ENCODE data around the gene BEAN1.
"Not testable (repeated sequence)": the region's sequence is repeated elsewhere in the genome, so short reads cannot be mapped to it uniquely, and the experiment has no call there.

BEAN1 gene

DNA sequence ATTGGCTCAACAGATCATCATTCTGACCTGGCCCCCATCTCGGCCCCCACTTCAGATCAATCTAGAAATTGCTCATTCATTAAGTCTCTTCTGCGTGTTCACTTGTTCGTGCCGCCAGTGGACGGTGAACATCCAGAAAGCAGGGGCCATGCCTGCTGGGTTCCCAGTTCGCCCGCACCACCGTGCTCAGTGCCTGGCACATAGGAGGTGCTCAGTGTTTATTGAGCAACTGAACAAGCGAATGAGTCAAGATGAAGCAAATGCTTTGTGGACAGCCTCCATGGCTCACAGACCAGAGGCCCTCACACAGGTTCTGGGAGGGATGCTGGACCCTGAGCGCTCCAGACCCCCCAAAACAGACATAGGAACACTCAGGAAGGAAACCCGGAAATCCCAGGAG, 13.9 kb downstream of the BEAN1 start:
- Mint-ChIP-seq H3K36me3 (no peaks in the 10 kb centered on the region), H3K4me3 (no peak overlapping the region), H3K9me3 (no peaks in the 10 kb centered on the region), H3K4me1 (no peaks in the 10 kb centered on the region), H3K27me3 (peaks cover 64% of the 10 kb centered on the region), H3K27ac (no peak overlapping the region)
- no peak for ATAC-seq

GRCh38 chr16:66441586-66442375, 14.7 kb downstream of the BEAN1 start:
- Mint-ChIP-seq H3K4me3 (no peak overlapping the region), H3K36me3 (no peaks in the 10 kb centered on the region), H3K27me3 (peaks cover 66% of the 10 kb centered on the region), H3K27ac (no peak overlapping the region), H3K9me3 (no peaks in the 10 kb centered on the region), H3K4me1 (no peaks in the 10 kb centered on the region)
- no peak for ATAC-seq

DNA sequence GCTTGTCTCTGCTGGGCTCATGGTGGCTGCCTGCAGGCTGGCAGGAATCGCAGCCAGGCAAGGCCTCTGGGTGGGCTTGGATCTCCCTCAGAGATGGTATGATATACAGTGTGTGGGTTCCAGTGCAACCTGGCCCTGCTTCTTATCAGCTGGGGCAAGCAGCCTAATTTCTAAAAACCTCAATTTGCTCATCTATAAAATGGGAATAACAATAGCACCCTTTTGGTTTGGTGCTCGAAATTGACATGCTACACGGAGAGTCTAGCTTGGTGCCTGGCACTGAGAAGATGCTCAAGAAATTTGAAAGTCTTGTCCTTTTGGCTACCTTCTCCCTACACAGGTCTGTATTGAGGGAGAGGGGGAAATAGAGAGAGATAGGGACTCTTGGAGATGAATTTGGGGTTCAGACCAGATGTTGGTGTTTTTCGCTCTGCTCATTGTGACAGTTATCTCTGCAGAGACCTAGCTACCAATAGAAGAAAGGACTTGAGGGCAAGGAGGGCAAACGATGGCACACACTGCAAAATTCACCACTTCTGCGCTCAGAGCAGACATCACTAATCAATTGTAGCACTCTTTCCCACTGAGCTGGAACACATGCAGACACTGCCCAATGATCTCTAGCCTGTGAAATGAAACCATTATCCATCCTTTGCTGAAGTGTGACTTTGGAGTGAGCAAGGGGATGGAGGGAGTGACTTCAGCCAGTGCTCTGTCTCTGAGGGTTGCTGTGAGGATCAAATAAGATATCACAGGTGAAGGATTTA, 15.6 kb downstream of the BEAN1 start:
- ATAC-seq, result no peak
- no peak overlapping the region for H3K4me3 Mint-ChIP-seq
- no peaks in the 10 kb centered on the region for H3K4me1 Mint-ChIP-seq
- no peak overlapping the region for H3K27ac Mint-ChIP-seq
- H3K9me3 Mint-ChIP-seq, result no peaks in the 10 kb centered on the region
- peaks cover 61% of the 10 kb centered on the region for H3K27me3 Mint-ChIP-seq
- H3K36me3 Mint-ChIP-seq, result no peaks in the 10 kb centered on the region

DNA sequence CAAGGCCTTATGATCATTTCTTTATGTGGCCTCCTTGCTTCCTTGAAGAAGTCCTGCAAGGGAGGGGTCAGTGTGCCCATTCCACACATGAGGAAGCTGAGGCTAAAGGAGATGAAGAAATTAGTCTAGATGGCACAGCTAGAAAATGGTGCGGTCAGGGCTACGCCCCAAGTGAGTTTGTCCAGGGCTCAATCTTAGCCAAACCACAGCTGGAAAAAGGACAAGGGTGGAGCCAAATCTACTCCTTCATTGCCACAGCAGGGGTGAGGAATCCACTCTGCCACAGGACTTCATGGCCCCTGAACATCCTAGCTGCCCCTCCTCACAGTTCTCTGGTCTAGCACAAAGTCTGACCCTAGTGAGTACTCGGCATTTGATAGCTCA, 16.2 kb downstream of the BEAN1 start:
- Mint-ChIP-seq H3K4me1 (no peaks in the 10 kb centered on the region), H3K4me3 (no peak overlapping the region), H3K9me3 (no peaks in the 10 kb centered on the region), H3K27me3 (peaks cover 55% of the 10 kb centered on the region), H3K36me3 (no peaks in the 10 kb centered on the region), H3K27ac (no peak overlapping the region)
- no peak for ATAC-seq

DNA sequence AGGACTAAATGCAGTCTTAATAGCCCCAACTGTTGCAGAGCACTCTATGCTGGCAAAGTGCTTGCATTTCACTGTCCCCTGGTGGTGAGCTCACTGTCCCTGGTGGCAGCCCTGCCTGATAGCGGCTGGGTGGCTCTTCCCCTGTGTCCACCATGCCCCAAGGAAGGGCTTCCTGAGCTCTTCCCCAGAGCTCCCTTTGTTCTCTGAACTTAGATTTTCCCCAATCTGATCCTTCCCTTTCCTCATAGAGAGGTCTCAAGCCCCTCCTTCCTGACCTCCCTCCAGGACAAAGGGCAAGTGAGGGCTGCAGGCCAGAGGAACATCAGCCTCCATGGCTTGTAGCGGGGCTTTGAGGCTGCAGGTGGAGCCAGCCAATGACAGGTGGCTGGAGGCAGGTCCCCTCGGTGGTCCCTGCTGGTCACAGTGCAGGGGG, 17.0 kb downstream of the BEAN1 start:
- Mint-ChIP-seq H3K27me3 (peaks cover 47% of the 10 kb centered on the region), H3K36me3 (no peaks in the 10 kb centered on the region), H3K9me3 (no peaks in the 10 kb centered on the region), H3K4me3 (no peak overlapping the region), H3K4me1 (no peaks in the 10 kb centered on the region), H3K27ac (no peak overlapping the region)
- no peak for ATAC-seq

- peaks cover 25% of the 10 kb centered on the region for H3K27me3 Mint-ChIP-seq
- H3K36me3 Mint-ChIP-seq, result no peaks in the 10 kb centered on the region
- H3K27ac Mint-ChIP-seq, result no peak overlapping the region
- no peak overlapping the region for H3K4me3 Mint-ChIP-seq
- ATAC-seq, result no peak
- H3K4me1 Mint-ChIP-seq, result no peaks in the 10 kb centered on the region
- H3K9me3 Mint-ChIP-seq, result no peaks in the 10 kb centered on the region
Measured at GRCh38 chr16:66446737-66447136, 19.6 kb downstream of the BEAN1 start.

GRCh38 chr16:66447491-66447890, 20.4 kb downstream of the BEAN1 start:
- Mint-ChIP-seq H3K4me1 (no peaks in the 10 kb centered on the region), H3K27me3 (peaks cover 25% of the 10 kb centered on the region), H3K9me3 (no peaks in the 10 kb centered on the region), H3K27ac (no peak overlapping the region), H3K4me3 (no peak overlapping the region), H3K36me3 (no peaks in the 10 kb centered on the region)
- ATAC-seq, result no peak

GRCh38 chr16:66451548-66451947, 24.5 kb downstream of the BEAN1 start:
- no peaks in the 10 kb centered on the region for H3K4me1 Mint-ChIP-seq
- H3K9me3 Mint-ChIP-seq, result no peaks in the 10 kb centered on the region
- no peak for ATAC-seq
- H3K27me3 Mint-ChIP-seq, result no peaks in the 10 kb centered on the region
- H3K27ac Mint-ChIP-seq, result no peak overlapping the region
- H3K4me3 Mint-ChIP-seq, result no peak overlapping the region
- H3K36me3 Mint-ChIP-seq, result no peaks in the 10 kb centered on the region

GRCh38 chr16:66453230-66453629, 26.1 kb downstream of the BEAN1 start:
- not testable (repeated sequence) for H3K4me3 Mint-ChIP-seq, ATAC-seq, H3K27ac Mint-ChIP-seq, H3K36me3 Mint-ChIP-seq, H3K27me3 Mint-ChIP-seq, H3K9me3 Mint-ChIP-seq, H3K4me1 Mint-ChIP-seq

- no peaks in the 10 kb centered on the region for H3K9me3 Mint-ChIP-seq
- H3K36me3 Mint-ChIP-seq, result no peaks in the 10 kb centered on the region
- no peak overlapping the region for H3K27ac Mint-ChIP-seq
- no peaks in the 10 kb centered on the region for H3K4me1 Mint-ChIP-seq
- peaks cover 25% of the 10 kb centered on the region for H3K27me3 Mint-ChIP-seq
- no peak overlapping the region for H3K4me3 Mint-ChIP-seq
- ATAC-seq, result no peak
Measured at GRCh38 chr16:66454751-66455150, 27.7 kb downstream of the BEAN1 start.

- H3K9me3 Mint-ChIP-seq, result no peaks in the 10 kb centered on the region
- H3K27me3 Mint-ChIP-seq, result peaks cover 37% of the 10 kb centered on the region
- no peaks in the 10 kb centered on the region for H3K4me1 Mint-ChIP-seq
- ATAC-seq, result no peak
- no peak overlapping the region for H3K4me3 Mint-ChIP-seq
- H3K36me3 Mint-ChIP-seq, result no peaks in the 10 kb centered on the region
- no peak overlapping the region for H3K27ac Mint-ChIP-seq
Measured at GRCh38 chr16:66455970-66456369, 28.9 kb downstream of the BEAN1 start.

DNA sequence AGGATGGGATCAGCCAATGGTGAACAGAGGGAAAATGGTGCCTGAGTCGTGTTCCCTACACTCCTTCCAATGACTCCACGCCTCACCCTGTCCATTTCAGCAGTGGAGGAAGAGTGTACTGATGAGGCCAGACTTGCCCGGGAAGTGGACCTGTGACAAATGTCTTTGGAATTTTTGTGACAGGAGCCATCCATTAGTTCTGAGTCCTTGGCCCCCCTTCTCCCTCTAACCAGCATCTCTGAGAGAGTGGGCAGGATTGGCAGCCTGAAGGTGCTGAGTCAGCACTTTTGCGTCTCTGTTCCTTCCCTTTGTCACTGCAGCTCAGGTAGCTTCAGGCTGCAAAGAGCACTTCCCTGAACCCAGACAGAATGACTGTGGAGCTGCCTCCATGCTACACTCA, 30.8 kb downstream of the BEAN1 start:
- H3K9me3 Mint-ChIP-seq, result no peaks in the 10 kb centered on the region
- no peak overlapping the region for H3K4me3 Mint-ChIP-seq
- H3K36me3 Mint-ChIP-seq, result no peaks in the 10 kb centered on the region
- peaks cover 49% of the 10 kb centered on the region for H3K27me3 Mint-ChIP-seq
- no peaks in the 10 kb centered on the region for H3K4me1 Mint-ChIP-seq
- ATAC-seq, result no peak
- no peak overlapping the region for H3K27ac Mint-ChIP-seq

GRCh38 chr16:66458292-66458691, 31.2 kb downstream of the BEAN1 start:
- Mint-ChIP-seq H3K36me3 (no peaks in the 10 kb centered on the region), H3K27me3 (peaks cover 51% of the 10 kb centered on the region), H3K4me1 (no peaks in the 10 kb centered on the region), H3K9me3 (no peaks in the 10 kb centered on the region), H3K27ac (no peak overlapping the region), H3K4me3 (no peak overlapping the region)
- ATAC-seq, result no peak

DNA sequence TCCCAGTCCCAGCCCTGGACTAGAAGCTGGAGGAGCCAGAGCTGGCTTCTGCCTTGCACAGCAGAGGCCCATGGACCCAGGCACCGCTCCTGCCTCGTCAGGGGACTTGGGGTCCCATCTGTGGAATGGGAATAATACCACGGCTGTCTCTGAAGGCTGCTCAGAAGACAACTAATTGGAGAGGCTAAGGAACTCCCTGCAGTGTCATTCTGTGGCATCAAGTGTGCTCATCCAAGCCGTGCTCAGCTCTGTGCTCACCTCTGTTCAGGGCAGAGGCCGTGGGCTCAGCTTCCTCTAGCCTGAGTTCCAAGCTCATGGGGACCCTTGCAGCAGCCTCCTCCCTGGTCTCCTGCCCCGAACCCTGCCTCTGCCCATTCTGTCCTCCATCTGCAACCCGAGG, 31.8 kb downstream of the BEAN1 start:
- peaks cover 57% of the 10 kb centered on the region for H3K27me3 Mint-ChIP-seq
- no peaks in the 10 kb centered on the region for H3K36me3 Mint-ChIP-seq
- no peak for ATAC-seq
- H3K4me1 Mint-ChIP-seq, result no peaks in the 10 kb centered on the region
- no peak overlapping the region for H3K27ac Mint-ChIP-seq
- no peak overlapping the region for H3K4me3 Mint-ChIP-seq
- no peaks in the 10 kb centered on the region for H3K9me3 Mint-ChIP-seq

DNA sequence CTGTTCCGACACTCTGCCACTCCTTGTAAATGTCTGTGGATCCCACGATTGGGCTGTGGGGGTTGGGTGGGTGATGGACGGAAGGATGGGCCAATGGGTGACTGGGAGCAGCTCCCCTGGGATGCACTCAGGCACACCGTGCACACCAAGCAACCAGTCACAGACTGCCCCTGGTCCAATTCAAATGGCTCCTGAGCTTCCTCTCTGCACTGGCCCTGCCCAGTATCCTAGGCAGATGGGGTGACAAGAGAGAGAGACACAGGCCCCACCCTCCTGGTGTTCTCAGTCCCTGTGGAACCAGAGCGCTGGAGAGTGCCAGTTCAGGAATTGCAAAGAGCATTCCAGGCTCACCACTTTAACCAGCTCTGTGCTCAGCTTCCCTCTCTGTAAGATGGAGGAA, 32.8 kb downstream of the BEAN1 start:
- H3K4me3 Mint-ChIP-seq, result no peak overlapping the region
- ATAC-seq, result no peak
- no peaks in the 10 kb centered on the region for H3K4me1 Mint-ChIP-seq
- peaks cover 67% of the 10 kb centered on the region for H3K27me3 Mint-ChIP-seq
- no peaks in the 10 kb centered on the region for H3K36me3 Mint-ChIP-seq
- H3K9me3 Mint-ChIP-seq, result no peaks in the 10 kb centered on the region
- H3K27ac Mint-ChIP-seq, result no peak overlapping the region

DNA sequence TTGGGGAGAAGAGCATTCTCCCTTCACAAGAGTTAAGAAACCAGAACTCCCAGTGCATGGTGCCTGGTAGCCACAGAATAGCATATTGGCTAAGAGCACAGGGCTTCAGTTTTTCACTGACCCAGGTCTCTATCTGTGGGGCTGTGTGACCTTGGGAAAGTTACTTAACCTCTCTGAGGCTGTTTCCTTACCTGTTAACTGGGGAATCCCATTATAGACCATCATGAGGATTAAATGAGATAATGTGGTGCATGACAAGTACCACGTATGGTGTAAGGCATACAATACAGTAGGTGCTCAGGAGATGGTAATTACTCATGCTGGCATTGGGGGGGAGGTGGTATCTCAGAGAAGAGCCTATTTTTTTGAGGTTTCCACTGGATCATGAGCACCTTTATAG, 33.6 kb downstream of the BEAN1 start:
- no peak overlapping the region for H3K4me3 Mint-ChIP-seq
- H3K36me3 Mint-ChIP-seq, result no peaks in the 10 kb centered on the region
- peaks cover 75% of the 10 kb centered on the region for H3K27me3 Mint-ChIP-seq
- no peak for ATAC-seq
- H3K27ac Mint-ChIP-seq, result no peak overlapping the region
- H3K4me1 Mint-ChIP-seq, result no peaks in the 10 kb centered on the region
- H3K9me3 Mint-ChIP-seq, result no peaks in the 10 kb centered on the region
